HCT116 (cell line): Measurements from ENCODE around the gene PRKACG. TPM values are rescaled to one million over a fixed set of nuclear protein-coding genes. Genes with fewer than 3 reads are reported as not detected.

Experiments used
- ATAC-seq: fragments of 200-7000 bp; cut with Tn5 transposase; 2 replicates; pipeline ENCODE4 v1.9.1; 2020; ENCODE audit warnings: mild to moderate bottlenecking, moderate library complexity
- BruUV-seq: library from RNA; stranded (reverse); fragments of 400-500 nt; replicated peaks from 2 replicates; lab custom pipeline; 2021; lab: Mats Ljungman, UMichigan
- CTCF ChIA-PET: fragments of 300-600 bp; sonication (Branson Sonifier 250); formaldehyde crosslinking; loops from one replicate; lab custom pipeline; 2021; ENCODE audit warnings: antibody characterized with exemption; lab: Charles Lee
- POLR2A ChIA-PET: fragments of 300-600, 350-600 bp; sonication (Branson Sonifier 250); formaldehyde crosslinking; loops from one replicate; lab custom pipeline; 2021; ENCODE audit warnings: antibody characterized with exemption; lab: Charles Lee
- RAD21 ChIA-PET, 2 experiments: fragments of 300-600 bp; sonication (Branson Sonifier 250); formaldehyde crosslinking; loops; one replicate each; lab custom pipeline; 2023; ENCODE audit warnings: low total read pairs in 2 of 2; ENCODE audit not compliant: uncharacterized antibody in 2 of 2, unreplicated experiment in 2 of 2, low non-redundant PET in 1 of 2; lab: Charles Lee
- DNase-seq: peaks from one replicate; pipeline ENCODE4 v3.0.0-alpha.2; 2010; ENCODE audit warnings: low read depth, low spot score
- H2AFZ ChIP-seq: fragments of 200-600 bp; shearing (Covaris generic), sonication (generic); 2 replicates; pipeline ENCODE4 v1.6.1; 2017; ENCODE audit warnings: low read depth, mixed run types, mixed read lengths, antibody characterized with exemption, low read length; ENCODE audit not compliant: poor library complexity, severe bottlenecking
- H3K27ac ChIP-seq: 2 replicates; pipeline ENCODE4 v1.5.1; 2012; ENCODE audit warnings: low read depth, low read length
- H3K27me3 ChIP-seq: fragments of 200-600 bp; sonication (generic); 2 replicates; pipeline ENCODE4 v1.6.1; 2016; ENCODE audit warnings: mixed run types, low read length, mixed read lengths; ENCODE audit not compliant: insufficient read depth
- H3K36me3 ChIP-seq, 2 experiments: fragments of 200-500 bp in 1 of 2; fragments of 200-600 bp in 1 of 2; sonication (Bioruptor generic) in 1 of 2; sonication (generic) in 1 of 2; 2 replicates each; pipeline versions ENCODE4 v1.5.1 to v1.6.1; 2014 to 2016; ENCODE audit warnings: low read length in 2 of 2, inconsistent platforms in 1 of 2, mixed read lengths in 1 of 2, mixed run types in 1 of 2; ENCODE audit not compliant: insufficient read depth in 2 of 2, control insufficient read depth in 1 of 2
- H3K4me1 ChIP-seq, 2 experiments: fragments of 200-600 bp in 1 of 2; sonication (generic) in 1 of 2; 2 replicates each; pipeline versions ENCODE4 v1.5.1 to v1.6.1; 2012 to 2017; ENCODE audit warnings: low read length in 2 of 2, inconsistent platforms in 1 of 2, mild to moderate bottlenecking in 1 of 2, mixed read lengths in 1 of 2, mixed run types in 1 of 2, moderate library complexity in 1 of 2; ENCODE audit not compliant: insufficient read depth in 2 of 2, control insufficient read depth in 1 of 2
- H3K4me2 ChIP-seq: fragments of 200-600 bp; sonication (generic); 2 replicates; pipeline ENCODE4 v1.6.1; 2017; ENCODE audit warnings: mixed run types, low read length, mixed read lengths
- H3K4me3 ChIP-seq, 2 experiments: fragments of 200-600 bp in 1 of 2; sonication (generic) in 1 of 2; replicated peaks in 1 of 2; 2 replicates each; pipeline ENCODE4 v1.5.1; 2011 to 2016; ENCODE audit warnings: low read length in 2 of 2, control low read depth in 1 of 2, low read depth in 1 of 2, mild to moderate bottlenecking in 1 of 2, mixed read lengths in 1 of 2, mixed run types in 1 of 2
- H3K79me2 ChIP-seq: fragments of 200-600 bp; sonication (generic); 2 replicates; pipeline ENCODE4 v1.6.1; 2017; ENCODE audit warnings: mild to moderate bottlenecking, mixed run types, low read length, moderate library complexity, mixed read lengths; ENCODE audit not compliant: insufficient read depth
- H3K9ac ChIP-seq: fragments of 200-600 bp; sonication (generic); 2 replicates; pipeline ENCODE4 v1.6.1; 2016; ENCODE audit warnings: low read length, mixed read lengths
- H3K9me2 ChIP-seq: fragments of 200-600 bp; sonication (generic), shearing (Covaris generic); 2 replicates; pipeline ENCODE4 v1.6.1; 2017; ENCODE audit warnings: mixed run types, mild to moderate bottlenecking, moderate library complexity; ENCODE audit not compliant: insufficient read depth
- H3K9me3 ChIP-seq, 2 experiments: fragments of 200-500 bp in 1 of 2; fragments of 200-600 bp in 1 of 2; sonication (Bioruptor generic) in 1 of 2; sonication (generic) in 1 of 2; 2 replicates each; pipeline ENCODE4 v1.6.1; 2014 to 2017; ENCODE audit warnings: low read length in 2 of 2, mixed read lengths in 2 of 2, inconsistent platforms in 1 of 2, low read depth in 1 of 2, mild to moderate bottlenecking in 1 of 2, mixed run types in 1 of 2, moderate library complexity in 1 of 2; ENCODE audit not compliant: control insufficient read depth in 1 of 2, insufficient read depth in 1 of 2
- H4K20me1 ChIP-seq: fragments of 200-600 bp; sonication (generic), shearing (Covaris generic); 2 replicates; pipeline ENCODE4 v1.6.1; 2017; ENCODE audit warnings: mixed run types, mild to moderate bottlenecking, moderate library complexity; ENCODE audit not compliant: insufficient read depth
- CEBPB ChIP-seq: IDR thresholded peaks from 2 replicates; pipeline ENCODE4 v1.6.1; 2012; ENCODE audit warnings: low read depth
- EZH2phosphoT487 ChIP-seq: fragments of 200-600 bp; IDR thresholded peaks from 2 replicates; pipeline ENCODE4 v1.6.1; 2018; ENCODE audit warnings: antibody characterized with exemption, borderline replicate concordance
- POLR2A ChIP-seq: IDR thresholded peaks from 2 replicates; pipeline ENCODE4 v1.7.0; 2011; ENCODE audit warnings: borderline replicate concordance; ENCODE audit not compliant: insufficient read depth, insufficient read length; ENCODE audit errors: extremely low read depth
- RAD21 ChIP-seq: IDR thresholded peaks from 2 replicates; pipeline ENCODE4 v1.6.1; 2012; ENCODE audit warnings: low read depth, mild to moderate bottlenecking
- SIN3A ChIP-seq: IDR thresholded peaks from 2 replicates; pipeline ENCODE4 v1.6.1; 2012; ENCODE audit warnings: low read depth
- SP1 ChIP-seq: IDR thresholded peaks from 2 replicates; pipeline ENCODE4 v1.6.1; 2012; ENCODE audit warnings: low read depth
- SRF ChIP-seq: IDR thresholded peaks from 2 replicates; pipeline ENCODE4 v1.6.1; 2012; ENCODE audit warnings: low read depth
- TCF7L2 ChIP-seq: IDR thresholded peaks from 2 replicates; pipeline ENCODE4 v1.7.0; 2011; ENCODE audit warnings: borderline replicate concordance, inconsistent platforms; ENCODE audit not compliant: insufficient read depth, insufficient read length; ENCODE audit errors: extremely low read depth
- YY1 ChIP-seq: IDR thresholded peaks from 2 replicates; pipeline ENCODE4 v1.6.1; 2011; ENCODE audit warnings: low read length, low read depth, moderate library complexity, mild to moderate bottlenecking; ENCODE audit not compliant: insufficient replicate concordance; ENCODE audit errors: extremely low read depth
- ZFX ChIP-seq: fragments of 450-650 bp; IDR thresholded peaks from 2 replicates; pipeline ENCODE4 v1.6.1; 2017
- ZNF274 ChIP-seq: fragments of 200-500 bp; sonication (Bioruptor generic); IDR thresholded peaks from 2 replicates; pipeline ENCODE4 v1.6.1; 2014; ENCODE audit warnings: mild to moderate bottlenecking, low read depth, low read length, inconsistent platforms
- intact Hi-C: fragments of 100-400 bp; cut with micrococcal nuclease; formaldehyde crosslinking; loops from 2 replicates; pipeline ENCODE4 v1.10.0; 2022
- total RNA-seq: library from RNA; stranded (reverse); gene quantifications from one replicate; pipeline ENCODE4 v1.2.1, GENCODE V29; 2021; ENCODE audit not compliant: unreplicated experiment
- TF ChIP-seq, protein P1 (sequence below): IDR thresholded peaks from 2 replicates; pipeline ENCODE4 v1.6.1; 2012
- TF ChIP-seq, protein P2 (sequence below), 3 experiments: fragments of 200-600 bp in 1 of 3; sonication (generic) in 1 of 3; IDR thresholded peaks in 2 of 3; conservative IDR thresholded peaks in 1 of 3; 2 replicates each; pipeline ENCODE4 v1.5.1; 2012 to 2017; ENCODE audit warnings: low read depth in 2 of 3, low read length in 2 of 3, antibody characterized with exemption in 1 of 3, borderline replicate concordance in 1 of 3, control low read depth in 1 of 3, mild to moderate bottlenecking in 1 of 3, mixed read lengths in 1 of 3, mixed run types in 1 of 3, moderate library complexity in 1 of 3; ENCODE audit not compliant: insufficient read depth in 1 of 3
- TF ChIP-seq, protein P3 (sequence below): IDR thresholded peaks from 2 replicates; pipeline ENCODE4 v1.6.1; 2011; ENCODE audit warnings: mild to moderate bottlenecking, low read length, moderate library complexity; ENCODE audit not compliant: insufficient replicate concordance; ENCODE audit errors: extremely low read depth

Gene PRKACG
- total RNA-seq, 1 experiment from 2014 or later = not detected

DNA sequence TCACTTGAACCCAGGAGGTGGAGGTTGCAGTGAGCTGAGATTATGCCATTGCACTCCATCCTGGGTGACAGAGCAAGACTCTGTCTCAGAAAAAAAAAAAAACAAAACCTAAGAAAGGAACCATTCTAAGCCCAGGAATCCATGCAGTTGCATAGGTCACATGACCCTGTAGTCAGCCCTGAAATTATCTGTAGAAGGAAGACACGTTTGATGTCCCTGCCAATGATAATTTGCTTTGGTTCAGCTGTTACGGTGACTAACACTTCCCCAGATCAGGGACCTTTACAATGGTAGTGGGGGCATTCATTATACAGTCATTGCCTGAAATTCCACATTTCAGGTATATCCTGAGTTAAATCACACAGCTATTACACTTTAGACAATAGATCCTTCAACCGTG, 50.5 kb downstream of the PRKACG start:
- Histone ChIP-seq H2AFZ (no peak overlapping the region), H3K4me1 (no peaks in the 10 kb centered on the region), H3K27ac (no peak overlapping the region), H3K36me3 (no peaks in the 10 kb centered on the region), H3K9me3 (no peaks in the 10 kb centered on the region), H4K20me1 (no peaks in the 10 kb centered on the region), H3K79me2 (no peaks in the 10 kb centered on the region), H3K27me3 (peaks cover 26% of the 10 kb centered on the region), H3K4me3 (no peak overlapping the region), H3K9me2 (no peaks in the 10 kb centered on the region)
- POLR2A ChIA-PET = no interaction called here
- CTCF ChIA-PET = interaction anchor here (0.7 kb wide), 1 partner anchor 180 kb away, joined by 5 read pairs; no protein-coding TSS in a partner anchor
- ATAC-seq = no peak
- BruUV-seq = no TSS peak
- no peak for TF ChIP-seq RAD21
- no peak for TF ChIP-seq EZH2phosphoT487
- no peak for TF ChIP-seq POLR2A
- TF ChIP-seq YY1 = no peak
- no peak for TF ChIP-seq ZNF274
- TF ChIP-seq SP1 = no peak
- no peak for TF ChIP-seq ZFX
- TF ChIP-seq, protein P1, sequence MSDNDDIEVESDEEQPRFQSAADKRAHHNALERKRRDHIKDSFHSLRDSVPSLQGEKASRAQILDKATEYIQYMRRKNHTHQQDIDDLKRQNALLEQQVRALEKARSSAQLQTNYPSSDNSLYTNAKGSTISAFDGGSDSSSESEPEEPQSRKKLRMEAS = no peak
- TF ChIP-seq, protein P2, sequence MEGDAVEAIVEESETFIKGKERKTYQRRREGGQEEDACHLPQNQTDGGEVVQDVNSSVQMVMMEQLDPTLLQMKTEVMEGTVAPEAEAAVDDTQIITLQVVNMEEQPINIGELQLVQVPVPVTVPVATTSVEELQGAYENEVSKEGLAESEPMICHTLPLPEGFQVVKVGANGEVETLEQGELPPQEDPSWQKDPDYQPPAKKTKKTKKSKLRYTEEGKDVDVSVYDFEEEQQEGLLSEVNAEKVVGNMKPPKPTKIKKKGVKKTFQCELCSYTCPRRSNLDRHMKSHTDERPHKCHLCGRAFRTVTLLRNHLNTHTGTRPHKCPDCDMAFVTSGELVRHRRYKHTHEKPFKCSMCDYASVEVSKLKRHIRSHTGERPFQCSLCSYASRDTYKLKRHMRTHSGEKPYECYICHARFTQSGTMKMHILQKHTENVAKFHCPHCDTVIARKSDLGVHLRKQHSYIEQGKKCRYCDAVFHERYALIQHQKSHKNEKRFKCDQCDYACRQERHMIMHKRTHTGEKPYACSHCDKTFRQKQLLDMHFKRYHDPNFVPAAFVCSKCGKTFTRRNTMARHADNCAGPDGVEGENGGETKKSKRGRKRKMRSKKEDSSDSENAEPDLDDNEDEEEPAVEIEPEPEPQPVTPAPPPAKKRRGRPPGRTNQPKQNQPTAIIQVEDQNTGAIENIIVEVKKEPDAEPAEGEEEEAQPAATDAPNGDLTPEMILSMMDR (IDR thresholded peaks at IDR 0.05 in 2 of 3, conservative IDR thresholded peaks at IDR 0.05 in 1 of 3; ENCODE audit: borderline replicate concordance in 1 of 3, insufficient read depth in 1 of 3, low read depth in 2 of 3, low read length in 2 of 3) = no peak
- no peak for TF ChIP-seq CEBPB
- no peak for TF ChIP-seq TCF7L2
- no peak for TF ChIP-seq SRF
- no peak for TF ChIP-seq SIN3A
- TF ChIP-seq, protein P3, sequence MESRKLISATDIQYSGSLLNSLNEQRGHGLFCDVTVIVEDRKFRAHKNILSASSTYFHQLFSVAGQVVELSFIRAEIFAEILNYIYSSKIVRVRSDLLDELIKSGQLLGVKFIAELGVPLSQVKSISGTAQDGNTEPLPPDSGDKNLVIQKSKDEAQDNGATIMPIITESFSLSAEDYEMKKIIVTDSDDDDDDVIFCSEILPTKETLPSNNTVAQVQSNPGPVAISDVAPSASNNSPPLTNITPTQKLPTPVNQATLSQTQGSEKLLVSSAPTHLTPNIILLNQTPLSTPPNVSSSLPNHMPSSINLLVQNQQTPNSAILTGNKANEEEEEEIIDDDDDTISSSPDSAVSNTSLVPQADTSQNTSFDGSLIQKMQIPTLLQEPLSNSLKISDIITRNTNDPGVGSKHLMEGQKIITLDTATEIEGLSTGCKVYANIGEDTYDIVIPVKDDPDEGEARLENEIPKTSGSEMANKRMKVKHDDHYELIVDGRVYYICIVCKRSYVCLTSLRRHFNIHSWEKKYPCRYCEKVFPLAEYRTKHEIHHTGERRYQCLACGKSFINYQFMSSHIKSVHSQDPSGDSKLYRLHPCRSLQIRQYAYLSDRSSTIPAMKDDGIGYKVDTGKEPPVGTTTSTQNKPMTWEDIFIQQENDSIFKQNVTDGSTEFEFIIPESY = no peak
- TF ChIP-seq, all 23 proteins: peak for 0
- no peak for DNase-seq
- Histone ChIP-seq H3K9ac (no peak overlapping the region), H3K4me2 (no peak overlapping the region)
- intact Hi-C loops = no loop called here
- RAD21 ChIA-PET = no interaction called here

Other genes with a start within 250 kb of the PRKACG start
- 24.1 TPM for gene FXN, start 21.6 kb upstream of the PRKACG start, total RNA-seq
- 39.7 TPM for gene TJP2, start 160.2 kb upstream of the PRKACG start, total RNA-seq